Adrenal gland (tissue), 5 donors: ENCODE measurements around the gene ZFP69B.

ENCODE experiments used
- POLR2A ChIP-seq, 2 donors: fragments of 450-650 bp; IDR thresholded peaks; one replicate each; pipeline ENCODE4 v1.6.1; 2017; ENCODE audit warnings: antibody characterized with exemption in 2 of 2, mild to moderate bottlenecking in 2 of 2, moderate library complexity in 1 of 2
- TF ChIP-seq, protein P1 (sequence below), 6 experiments: fragments of 450-650 bp in 4 of 6; fragments of 200-600 bp in 2 of 6; sonication (generic) in 1 of 6; IDR thresholded peaks; 1 replicate in 5 of 6; 2 replicates in 1 of 6; pipeline versions ENCODE4 v1.5.1 to v1.8.0; 2016 to 2021; ENCODE audit warnings: antibody characterized with exemption in 6 of 6, mild to moderate bottlenecking in 2 of 6, moderate library complexity in 1 of 6
- donor health status: DM: no; HTN: no; CAD: no.

DNA sequence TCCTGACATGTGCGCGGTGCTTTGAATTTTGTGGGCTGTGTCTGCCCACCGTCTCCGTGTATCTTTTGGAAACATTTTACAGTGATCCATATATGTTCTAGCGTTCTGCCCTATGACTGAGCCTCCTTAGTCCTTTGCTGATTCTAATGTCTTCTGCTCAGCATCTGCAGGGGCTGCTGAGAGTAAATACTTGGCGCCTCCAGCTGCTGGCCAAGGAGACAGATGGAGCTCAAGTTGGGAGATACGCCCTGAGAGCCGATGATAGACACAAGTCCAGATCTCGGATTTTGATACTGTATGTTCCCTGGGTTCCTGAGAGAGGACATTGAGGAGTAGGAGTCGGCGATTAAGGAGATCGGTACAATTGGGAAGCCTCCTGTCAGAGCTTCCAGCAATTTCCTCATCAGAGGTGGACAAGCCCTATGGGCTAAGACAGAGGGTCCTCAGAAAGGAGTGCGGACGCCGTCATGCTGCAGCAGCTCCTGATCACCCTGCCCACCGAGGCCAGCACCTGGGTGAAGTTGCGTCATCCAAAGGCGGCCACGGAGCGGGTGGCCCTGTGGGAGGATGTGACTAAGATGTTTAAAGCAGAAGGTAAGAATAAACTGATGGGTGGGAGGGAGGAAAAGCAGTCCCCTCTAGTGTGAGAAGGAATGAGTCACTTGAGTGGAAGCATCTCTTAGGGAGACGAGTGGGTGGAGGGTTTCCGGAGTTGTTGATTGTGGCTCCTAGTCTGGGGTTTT, 390 bp downstream of the ZFP69B start:
- TF ChIP-seq, protein P1, sequence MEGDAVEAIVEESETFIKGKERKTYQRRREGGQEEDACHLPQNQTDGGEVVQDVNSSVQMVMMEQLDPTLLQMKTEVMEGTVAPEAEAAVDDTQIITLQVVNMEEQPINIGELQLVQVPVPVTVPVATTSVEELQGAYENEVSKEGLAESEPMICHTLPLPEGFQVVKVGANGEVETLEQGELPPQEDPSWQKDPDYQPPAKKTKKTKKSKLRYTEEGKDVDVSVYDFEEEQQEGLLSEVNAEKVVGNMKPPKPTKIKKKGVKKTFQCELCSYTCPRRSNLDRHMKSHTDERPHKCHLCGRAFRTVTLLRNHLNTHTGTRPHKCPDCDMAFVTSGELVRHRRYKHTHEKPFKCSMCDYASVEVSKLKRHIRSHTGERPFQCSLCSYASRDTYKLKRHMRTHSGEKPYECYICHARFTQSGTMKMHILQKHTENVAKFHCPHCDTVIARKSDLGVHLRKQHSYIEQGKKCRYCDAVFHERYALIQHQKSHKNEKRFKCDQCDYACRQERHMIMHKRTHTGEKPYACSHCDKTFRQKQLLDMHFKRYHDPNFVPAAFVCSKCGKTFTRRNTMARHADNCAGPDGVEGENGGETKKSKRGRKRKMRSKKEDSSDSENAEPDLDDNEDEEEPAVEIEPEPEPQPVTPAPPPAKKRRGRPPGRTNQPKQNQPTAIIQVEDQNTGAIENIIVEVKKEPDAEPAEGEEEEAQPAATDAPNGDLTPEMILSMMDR (IDR thresholded peaks at IDR 0.05): no peak
- TF ChIP-seq POLR2A (IDR thresholded peaks at IDR 0.05): no peak
